Mesendoderm (in vitro differentiated cells): Measurements from ENCODE around the gene DACT3.
A peak's percentile ranks its signal among the peaks of the same experiment; 100 is the strongest.

Experiments used
- DNase-seq: peaks from one replicate; pipeline ENCODE4 v3.0.0; 2013
- H2AK5ac ChIP-seq: 2 replicates; pipeline ENCODE4 v1.6.1; 2013; ENCODE audit warnings: low read length, inconsistent platforms
- H2BK120ac ChIP-seq: 2 replicates; pipeline ENCODE4 v1.6.1; 2013; ENCODE audit warnings: low read depth, mild to moderate bottlenecking, low read length, moderate library complexity, mixed read lengths
- H2BK15ac ChIP-seq: replicated peaks from 2 replicates; pipeline ENCODE4 v1.6.1; 2013; ENCODE audit warnings: low read depth, mild to moderate bottlenecking, moderate library complexity
- H2BK5ac ChIP-seq: 2 replicates; pipeline ENCODE4 v1.6.1; 2013; ENCODE audit warnings: low read length, inconsistent platforms
- H3K18ac ChIP-seq: 2 replicates; pipeline ENCODE4 v1.6.1; 2013; ENCODE audit warnings: mild to moderate bottlenecking, low read length, mixed read lengths
- H3K23ac ChIP-seq: one replicate; pipeline ENCODE4 v1.6.1; 2013; ENCODE audit warnings: low read length
- H3K27ac ChIP-seq: 2 replicates; pipeline ENCODE4 v1.5.1; 2013; ENCODE audit warnings: low read depth, mild to moderate bottlenecking, inconsistent platforms, low read length, moderate library complexity
- H3K27me3 ChIP-seq: 2 replicates; pipeline ENCODE4 v1.6.1; 2013; ENCODE audit warnings: low read length, control low read depth, mild to moderate bottlenecking, inconsistent platforms; ENCODE audit not compliant: insufficient read depth, poor library complexity
- H3K36me3 ChIP-seq: 2 replicates; pipeline ENCODE4 v1.6.1; 2013; ENCODE audit warnings: low read length, inconsistent platforms; ENCODE audit not compliant: control insufficient read depth, insufficient read depth
- H3K4ac ChIP-seq: one replicate; pipeline ENCODE4 v1.6.1; 2013; ENCODE audit warnings: low read depth, mild to moderate bottlenecking, low read length, moderate library complexity
- H3K4me1 ChIP-seq: 2 replicates; pipeline ENCODE4 v1.6.1; 2013; ENCODE audit warnings: low read depth, low read length, inconsistent platforms; ENCODE audit not compliant: control insufficient read depth
- H3K4me2 ChIP-seq: 2 replicates; pipeline ENCODE4 v1.6.1; 2013; ENCODE audit warnings: low read length
- H3K4me3 ChIP-seq: 2 replicates; pipeline ENCODE4 v1.5.1; 2013; ENCODE audit warnings: mild to moderate bottlenecking, low read length
- H3K56ac ChIP-seq: one replicate; pipeline ENCODE4 v1.6.1; 2013; ENCODE audit warnings: low read length
- H3K79me1 ChIP-seq: 2 replicates; pipeline ENCODE4 v1.6.1; 2013; ENCODE audit warnings: low read length, inconsistent platforms
- H3K79me2 ChIP-seq: 2 replicates; pipeline ENCODE4 v1.6.1; 2013; ENCODE audit warnings: mild to moderate bottlenecking, low read length; ENCODE audit not compliant: control insufficient read depth, insufficient read depth
- H3K9ac ChIP-seq: 2 replicates; pipeline ENCODE4 v1.6.1; 2013; ENCODE audit warnings: low read length, inconsistent platforms
- H4K5ac ChIP-seq: one replicate; pipeline ENCODE4 v1.6.1; 2013; ENCODE audit warnings: low read length
- H4K8ac ChIP-seq: one replicate; pipeline ENCODE4 v1.6.1; 2013; ENCODE audit warnings: low read depth, mild to moderate bottlenecking, control low read depth, low read length, moderate library complexity
- WGBS: extraction: QIAGEN DNeasy Blood & Tissue Kit; methylation state at CpG from one replicate; pipeline ENCODE4 v1.1.7; 2013; ENCODE audit warnings: low lambda C conversion rate, missing lambda C conversion rate; ENCODE audit not compliant: insufficient coverage; ENCODE audit errors: extremely low coverage; 5-methylcytosine and 5-hydroxymethylcytosine counted together

DACT3 gene

DNA sequence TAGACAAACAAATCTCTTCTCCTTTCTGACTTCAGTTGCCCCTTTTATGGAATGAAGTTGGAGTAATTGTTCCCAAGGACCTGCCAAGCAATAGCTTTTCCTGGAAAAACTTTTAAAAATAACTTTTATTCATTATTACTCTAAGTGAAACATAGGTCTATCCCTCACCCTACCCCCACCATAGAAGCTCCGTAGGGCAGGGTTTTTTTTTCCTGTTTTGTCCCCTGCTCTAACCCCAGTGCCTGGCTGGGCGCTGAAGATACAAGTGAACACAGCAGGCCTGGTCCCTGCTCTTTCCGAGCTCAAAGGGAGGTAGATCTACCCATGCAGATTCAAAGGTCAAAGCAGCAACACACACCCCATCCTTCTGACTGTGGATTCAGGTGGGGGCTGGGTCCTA lies 16.3 kb downstream of the DACT3 start:
- no peak overlapping the region for H4K8ac ChIP-seq
- H3K4me3 ChIP-seq = no peak overlapping the region
- no peak overlapping the region for H2AK5ac ChIP-seq
- H2BK15ac ChIP-seq = no peak overlapping the region
- H3K27ac ChIP-seq = no peak overlapping the region
- H3K4ac ChIP-seq = no peak overlapping the region
- H3K79me1 ChIP-seq = no peaks in the 10 kb centered on the region
- H4K5ac ChIP-seq = no peak overlapping the region
- no peak overlapping the region for H3K4me2 ChIP-seq
- peaks cover 29% of the 10 kb centered on the region for H3K27me3 ChIP-seq
- H3K36me3 ChIP-seq = no peaks in the 10 kb centered on the region
- H3K18ac ChIP-seq = no peak overlapping the region
- no peaks in the 10 kb centered on the region for H3K79me2 ChIP-seq
- DNase-seq = no peak
- no peak overlapping the region for H2BK5ac ChIP-seq
- peaks cover 2% of the 10 kb centered on the region for H3K4me1 ChIP-seq
- no peak overlapping the region for H3K9ac ChIP-seq
- no peak overlapping the region for H2BK120ac ChIP-seq
- no peak overlapping the region for H3K56ac ChIP-seq
- no peak overlapping the region for H3K23ac ChIP-seq
- no CpG with 5 or more reads among the region's 3 CpGs for WGBS

DNA sequence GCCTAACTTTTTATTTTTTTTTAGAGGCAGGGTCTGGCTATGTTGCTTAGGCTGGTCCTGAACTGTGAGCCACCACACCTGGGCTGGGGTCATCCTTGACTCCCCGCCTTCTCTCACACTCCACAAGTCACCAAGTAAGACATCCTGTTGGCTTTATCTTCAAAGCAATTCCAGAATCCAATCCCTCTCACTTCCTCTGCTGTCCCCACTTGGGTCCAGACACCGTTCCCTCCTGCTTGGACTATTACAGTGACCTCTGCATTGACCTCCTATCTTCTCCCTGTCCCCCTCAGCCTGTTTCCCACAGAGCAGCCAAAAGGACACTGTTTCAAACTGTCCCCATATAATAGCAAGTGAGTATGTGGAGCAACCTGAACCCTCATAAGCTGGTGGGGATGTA lies 20.3 kb downstream of the DACT3 start:
- H2BK15ac ChIP-seq = no peak overlapping the region
- H3K23ac ChIP-seq = no peak overlapping the region
- H3K79me1 ChIP-seq = no peaks in the 10 kb centered on the region
- H4K8ac ChIP-seq = no peak overlapping the region
- H3K4ac ChIP-seq = no peak overlapping the region
- H2BK5ac ChIP-seq = no peak overlapping the region
- peaks cover 4% of the 10 kb centered on the region for H3K4me1 ChIP-seq
- H3K4me2 ChIP-seq = no peak overlapping the region
- H3K27me3 ChIP-seq = no peaks in the 10 kb centered on the region
- H3K4me3 ChIP-seq = no peak overlapping the region
- no peak overlapping the region for H2AK5ac ChIP-seq
- no peak overlapping the region for H2BK120ac ChIP-seq
- no peaks in the 10 kb centered on the region for H3K79me2 ChIP-seq
- H3K56ac ChIP-seq = no peak overlapping the region
- H3K18ac ChIP-seq = no peak overlapping the region
- DNase-seq = no peak
- no CpG with 5 or more reads among the region's 2 CpGs for WGBS
- H3K36me3 ChIP-seq = no peaks in the 10 kb centered on the region
- no peak overlapping the region for H4K5ac ChIP-seq
- H3K27ac ChIP-seq = no peak overlapping the region
- H3K9ac ChIP-seq = no peak overlapping the region

DNA sequence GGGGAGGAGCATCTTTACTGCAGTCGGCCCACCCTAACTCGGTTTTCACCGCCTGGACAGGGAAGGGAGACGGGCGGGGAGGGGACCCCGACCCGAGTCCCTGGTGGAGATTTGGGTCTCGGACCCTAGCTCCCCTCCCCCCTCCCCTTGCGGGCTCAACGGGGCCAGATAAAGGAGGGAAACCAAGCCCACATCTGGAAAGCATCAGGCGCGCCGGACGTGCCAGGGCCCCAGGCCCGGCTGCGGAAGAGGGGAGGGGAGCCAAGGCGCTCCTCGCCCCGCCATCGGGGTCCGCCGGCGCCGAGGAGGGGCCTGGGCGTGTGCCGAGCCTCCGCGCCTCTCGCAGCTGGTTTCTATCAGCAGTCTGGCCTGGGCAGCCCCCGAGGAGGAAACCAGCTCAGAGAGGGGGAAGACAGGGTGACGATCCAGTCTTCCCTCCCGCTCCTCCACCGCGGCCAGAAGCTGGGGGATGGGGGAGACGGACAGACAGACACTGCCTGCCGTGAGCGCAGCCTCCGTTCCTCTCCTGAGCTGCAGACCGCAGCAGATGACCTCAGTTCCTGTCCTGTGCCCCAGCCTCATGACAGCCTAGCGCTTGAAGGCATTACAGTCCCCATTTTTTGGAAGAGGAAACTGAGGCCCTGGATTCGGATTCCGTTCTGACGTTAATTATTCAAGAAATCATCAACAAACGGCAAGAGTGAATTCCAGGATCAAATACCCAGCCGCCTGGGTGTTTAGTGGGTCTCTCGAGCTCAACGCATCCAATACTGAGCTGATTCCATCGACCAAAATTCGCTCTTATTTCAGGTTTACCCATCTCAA lies 21.4 kb downstream of the DACT3 start:
- Histone ChIP-seq H2BK15ac (no peak overlapping the region), H4K5ac (no peak overlapping the region), H3K36me3 (no peaks in the 10 kb centered on the region), H3K27ac (no peak overlapping the region), H4K8ac (no peak overlapping the region), H3K4ac (no peak overlapping the region), H3K4me1 (peaks cover 4% of the 10 kb centered on the region), H3K18ac (peak overlapping the region; percentile 8), H3K56ac (peak overlapping the region; percentile 70), H3K4me3 (peak overlapping the region; percentile 57), H3K9ac (peak overlapping the region; percentile 57), H3K27me3 (no peaks in the 10 kb centered on the region), H3K79me2 (no peaks in the 10 kb centered on the region), H3K23ac (peak overlapping the region; percentile 37), H3K4me2 (peak overlapping the region; percentile 36), H3K79me1 (no peaks in the 10 kb centered on the region), H2AK5ac (no peak overlapping the region), H2BK5ac (no peak overlapping the region), H2BK120ac (no peak overlapping the region)
- peak; percentile 74 for DNase-seq
- no CpG with 5 or more reads among the region's 49 CpGs for WGBS

DNA sequence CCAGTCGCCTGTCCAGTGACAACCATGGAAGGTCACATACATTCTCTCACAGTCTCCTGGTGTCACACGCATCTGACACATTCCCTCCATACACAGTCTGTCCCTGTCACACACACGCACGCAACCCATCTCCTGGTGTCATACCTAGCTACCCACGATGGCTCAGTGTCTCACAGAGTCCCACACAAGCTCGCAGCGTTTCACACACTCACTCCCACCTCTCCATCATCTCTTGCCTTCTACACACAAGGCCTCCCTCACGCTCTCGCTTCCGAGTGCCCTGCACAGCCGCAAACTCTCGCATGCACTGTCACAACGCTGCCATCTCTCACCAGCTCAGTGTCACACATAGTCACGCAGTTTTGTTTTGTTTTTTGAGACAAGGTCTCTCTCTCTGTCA lies 23.8 kb downstream of the DACT3 start:
- H2BK120ac ChIP-seq = no peak overlapping the region
- no peak overlapping the region for H3K4me3 ChIP-seq
- peaks cover 4% of the 10 kb centered on the region for H3K4me1 ChIP-seq
- no peak overlapping the region for H2BK5ac ChIP-seq
- H3K56ac ChIP-seq = no peak overlapping the region
- no peaks in the 10 kb centered on the region for H3K27me3 ChIP-seq
- WGBS = no CpG with 5 or more reads among the region's 14 CpGs
- H3K36me3 ChIP-seq = no peaks in the 10 kb centered on the region
- no peak overlapping the region for H2AK5ac ChIP-seq
- no peak overlapping the region for H4K5ac ChIP-seq
- H3K27ac ChIP-seq = no peak overlapping the region
- H3K4me2 ChIP-seq = no peak overlapping the region
- no peak overlapping the region for H2BK15ac ChIP-seq
- no peak overlapping the region for H3K4ac ChIP-seq
- H3K9ac ChIP-seq = no peak overlapping the region
- H3K79me2 ChIP-seq = no peaks in the 10 kb centered on the region
- no peak for DNase-seq
- H3K79me1 ChIP-seq = no peaks in the 10 kb centered on the region
- no peak overlapping the region for H3K18ac ChIP-seq
- no peak overlapping the region for H3K23ac ChIP-seq
- H4K8ac ChIP-seq = no peak overlapping the region

DNA sequence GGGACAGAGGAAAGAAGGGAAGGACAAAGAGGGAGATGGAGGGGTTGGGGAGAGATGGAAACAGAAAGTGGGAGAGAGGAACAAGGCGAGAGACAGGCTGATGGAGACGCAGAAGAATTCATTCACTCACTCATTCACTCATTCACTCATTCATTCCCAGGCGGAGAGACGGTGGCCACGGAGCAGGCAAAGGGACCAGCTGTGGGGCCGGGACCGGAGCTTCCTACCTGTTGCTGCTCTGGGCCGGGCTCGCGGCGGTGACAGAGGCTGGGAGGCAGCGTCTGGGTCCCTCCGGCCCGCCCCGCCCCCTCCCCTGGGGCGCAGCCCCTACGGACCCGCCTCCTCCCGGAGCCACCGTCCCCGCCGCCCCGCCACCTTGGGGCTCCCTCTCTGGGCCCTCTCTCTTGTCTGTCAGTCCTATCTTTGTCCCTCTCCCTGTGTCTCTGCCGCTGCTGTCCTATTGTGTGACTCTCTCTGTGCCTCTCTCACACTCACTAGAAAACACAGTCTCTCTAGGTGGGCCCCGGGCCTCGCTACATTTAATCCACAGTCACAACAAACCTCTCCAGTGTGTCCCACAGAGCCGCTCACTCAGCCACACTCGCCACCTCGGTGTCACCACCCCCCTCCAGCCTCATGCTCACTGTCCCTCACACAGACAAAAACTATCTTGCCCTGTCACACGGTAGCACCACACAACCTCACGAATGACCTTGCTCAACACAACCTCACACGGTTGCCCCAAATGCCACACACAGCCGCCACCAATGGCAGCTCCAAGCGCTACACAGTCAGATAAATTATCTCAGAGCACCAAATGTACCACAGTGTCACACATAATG lies 24.8 kb downstream of the DACT3 start, which contains the start of gene GNG8:
Gene GNG8 (minus strand): TSS at position 283 of the 842 bp plus-strand sequence. CDS start 1,520 bp downstream, outside the sequence.
- no peak for DNase-seq
- Histone ChIP-seq H2BK120ac (no peak within 1 kb of the TSS), H2BK5ac (no peak within 1 kb of the TSS), H3K4me1 (peaks cover 8% of the 10 kb centered on the region), H3K18ac (no peak within 1 kb of the TSS), H3K56ac (peak within 1 kb of the TSS; percentile 60), H3K4me3 (no peak within 1 kb of the TSS), H3K4me2 (no peak within 1 kb of the TSS), H3K79me1 (no peaks in the 10 kb centered on the region), H4K8ac (no peak within 1 kb of the TSS), H3K27ac (no peak within 1 kb of the TSS), H3K4ac (no peak within 1 kb of the TSS), H2AK5ac (no peak within 1 kb of the TSS), H4K5ac (no peak within 1 kb of the TSS), H2BK15ac (no peak within 1 kb of the TSS), H3K36me3 (no peaks in the 10 kb centered on the region), H3K23ac (no peak within 1 kb of the TSS), H3K79me2 (no peaks in the 10 kb centered on the region), H3K9ac (no peak within 1 kb of the TSS), H3K27me3 (no peaks in the 10 kb centered on the region)
- no CpG with 5 or more reads among the region's 34 CpGs for WGBS
